H1 (cell line): ENCODE measurements around the gene CCDC141. TPM values are rescaled to one million over a fixed set of nuclear protein-coding genes. Genes with fewer than 3 reads are reported as not detected.
A peak's percentile ranks its signal among the peaks of the same experiment; 100 is the strongest.

Experiments
- CTCF ChIA-PET: fragments of 300-600 bp; sonication (Branson Sonifier 250); formaldehyde crosslinking; loops from one replicate; lab custom pipeline; 2021; ENCODE audit not compliant: partially characterized antibody; lab: Charles Lee
- POLR2A ChIA-PET: fragments of 300-600 bp; sonication (Branson Sonifier 250); formaldehyde crosslinking; loops from one replicate; lab custom pipeline; 2021; ENCODE audit warnings: inconsistent platforms; ENCODE audit not compliant: partially characterized antibody; lab: Charles Lee
- DNase-seq, 2 experiments: peaks; one replicate each; pipeline versions ENCODE4 v3.0.0 to v3.0.0-alpha.2; 2010 to 2022; ENCODE audit warnings: low spot score in 2 of 2, low read depth in 1 of 2, mixed read lengths in 1 of 2
- FAIRE-seq: peaks from 2 replicates; lab custom pipeline; 2011; peaks lifted over from hg19 to GRCh38; lab: Jason Lieb, UNC
- H2AFZ ChIP-seq: 2 replicates; pipeline ENCODE4 v1.8.1; 2012; ENCODE audit warnings: low read length, inconsistent platforms
- H2AK5ac ChIP-seq: 2 replicates; pipeline ENCODE4 v1.6.1; 2013; ENCODE audit warnings: low read depth, low read length
- H2BK120ac ChIP-seq: replicated peaks from 2 replicates; pipeline ENCODE3; 2013; ENCODE audit warnings: low read depth, low read length, inconsistent platforms
- H2BK12ac ChIP-seq: 2 replicates; pipeline ENCODE4 v1.6.1; 2013; ENCODE audit warnings: low read depth, low read length
- H2BK15ac ChIP-seq: 2 replicates; pipeline ENCODE4 v1.6.1; 2013; ENCODE audit warnings: low read length
- H2BK20ac ChIP-seq: 2 replicates; pipeline ENCODE4 v1.6.1; 2013; ENCODE audit warnings: low read length
- H2BK5ac ChIP-seq: 2 replicates; pipeline ENCODE4 v1.6.1; 2013; ENCODE audit warnings: low read depth, low read length
- H3K14ac ChIP-seq: 2 replicates; pipeline ENCODE4 v1.6.1; 2013; ENCODE audit warnings: inconsistent platforms; ENCODE audit not compliant: insufficient read length
- H3K18ac ChIP-seq: 2 replicates; pipeline ENCODE4 v1.6.1; 2013; ENCODE audit warnings: low read length; ENCODE audit errors: extremely low read depth
- H3K23ac ChIP-seq: 2 replicates; pipeline ENCODE4 v1.6.1; 2013; ENCODE audit warnings: inconsistent platforms; ENCODE audit not compliant: insufficient read length
- H3K23me2 ChIP-seq: 2 replicates; pipeline ENCODE4 v1.6.1; 2013; ENCODE audit warnings: low read depth, low read length
- H3K27ac ChIP-seq: 2 replicates; pipeline ENCODE4 v1.6.1; 2011; ENCODE audit warnings: low read depth, low read length, inconsistent platforms
- H3K27me3 ChIP-seq, 4 experiments: replicated peaks in 1 of 4; 1 replicate in 1 of 4; 2 replicates in 3 of 4; pipeline versions ENCODE4 v1.6.1 to v1.8.1; 2011 to 2013; ENCODE audit warnings: low read length in 3 of 4, mild to moderate bottlenecking in 3 of 4, inconsistent platforms in 2 of 4, mixed read lengths in 2 of 4, moderate library complexity in 1 of 4; ENCODE audit not compliant: control insufficient read depth in 3 of 4, insufficient read depth in 3 of 4; ENCODE audit errors: extremely low read depth in 1 of 4
- H3K36me3 ChIP-seq, 4 experiments: 2 replicates each; pipeline versions ENCODE4 v1.6.1 to v1.8.1; 2011 to 2013; ENCODE audit warnings: mild to moderate bottlenecking in 4 of 4, low read length in 3 of 4, moderate library complexity in 2 of 4, control low read depth in 1 of 4, inconsistent platforms in 1 of 4; ENCODE audit not compliant: insufficient read depth in 4 of 4, control insufficient read depth in 2 of 4
- H3K4ac ChIP-seq: replicated peaks from 2 replicates; pipeline ENCODE3; 2013; ENCODE audit warnings: low read length, low read depth, mixed read lengths, inconsistent platforms; ENCODE audit not compliant: insufficient read length
- H3K4me1 ChIP-seq, 4 experiments: replicated peaks in 1 of 4; 1 replicate in 1 of 4; 2 replicates in 3 of 4; pipeline versions ENCODE4 v1.6.1 to v1.8.1; 2011 to 2013; ENCODE audit warnings: low read length in 3 of 4, inconsistent platforms in 2 of 4, mixed read lengths in 1 of 4; ENCODE audit not compliant: insufficient read depth in 4 of 4, control insufficient read depth in 3 of 4
- H3K4me2 ChIP-seq, 2 experiments: 2 replicates each; pipeline versions ENCODE4 v1.6.1 to v1.8.1; 2011 to 2013; ENCODE audit warnings: low read depth in 2 of 2, low read length in 2 of 2, control low read depth in 1 of 2, inconsistent platforms in 1 of 2, mild to moderate bottlenecking in 1 of 2; ENCODE audit not compliant: insufficient read depth in 1 of 2
- H3K4me3 ChIP-seq, 4 experiments: fragments of 200-600, 300-600 bp in 1 of 4; sonication (generic), shearing (Covaris generic), sonication (Bioruptor Twin) in 1 of 4; 2 replicates each; pipeline versions ENCODE4 v1.5.1 to v1.8.1; 2011 to 2016; ENCODE audit warnings: low read length in 4 of 4, low read depth in 3 of 4, control low read depth in 2 of 4, inconsistent platforms in 2 of 4, mild to moderate bottlenecking in 2 of 4, mixed read lengths in 1 of 4, moderate library complexity in 1 of 4; ENCODE audit not compliant: insufficient read depth in 2 of 4; ENCODE audit errors: extremely low read depth in 1 of 4
- H3K56ac ChIP-seq: replicated peaks from 2 replicates; pipeline ENCODE3; 2013; ENCODE audit warnings: low read depth, mild to moderate bottlenecking, mixed read lengths, low read length, inconsistent platforms; ENCODE audit not compliant: insufficient read length
- H3K79me1 ChIP-seq: 2 replicates; pipeline ENCODE4 v1.6.1; 2013; ENCODE audit warnings: low read depth, low read length, control low read depth
- H3K79me2 ChIP-seq, 2 experiments: 2 replicates each; pipeline versions ENCODE4 v1.6.1 to v1.8.1; 2012 to 2013; ENCODE audit warnings: low read length in 2 of 2, mild to moderate bottlenecking in 2 of 2, inconsistent platforms in 1 of 2; ENCODE audit not compliant: insufficient read depth in 2 of 2, control insufficient read depth in 1 of 2
- H3K9ac ChIP-seq, 4 experiments: replicated peaks in 1 of 4; 1 replicate in 1 of 4; 2 replicates in 3 of 4; pipeline versions ENCODE4 v1.6.1 to v1.8.1; 2011 to 2013; ENCODE audit warnings: low read depth in 3 of 4, low read length in 3 of 4, control low read depth in 2 of 4, mild to moderate bottlenecking in 2 of 4, moderate library complexity in 2 of 4, inconsistent platforms in 1 of 4; ENCODE audit errors: extremely low read depth in 1 of 4
- H3K9me3 ChIP-seq, 2 experiments: 2 replicates each; pipeline versions ENCODE4 v1.6.1 to v1.8.1; 2012 to 2013; ENCODE audit warnings: mild to moderate bottlenecking in 2 of 2, moderate library complexity in 2 of 2, control low read depth in 1 of 2, inconsistent platforms in 1 of 2, low read depth in 1 of 2, low read length in 1 of 2, mixed read lengths in 1 of 2; ENCODE audit not compliant: insufficient read depth in 2 of 2
- H4K20me1 ChIP-seq, 2 experiments: replicated peaks in 1 of 2; 2 replicates each; pipeline versions ENCODE3 to v1.8.1; 2011 to 2013; ENCODE audit warnings: inconsistent platforms in 2 of 2, low read length in 2 of 2, mild to moderate bottlenecking in 1 of 2; ENCODE audit not compliant: insufficient read depth in 2 of 2, control insufficient read depth in 1 of 2
- H4K5ac ChIP-seq: 2 replicates; pipeline ENCODE4 v1.6.1; 2013; ENCODE audit warnings: low read length, low read depth, mixed read lengths, inconsistent platforms; ENCODE audit not compliant: insufficient read length
- H4K8ac ChIP-seq: 2 replicates; pipeline ENCODE4 v1.8.0; 2013; ENCODE audit warnings: mild to moderate bottlenecking, moderate library complexity, low read length, inconsistent platforms; ENCODE audit not compliant: insufficient read depth; ENCODE audit errors: extremely low read depth
- H4K91ac ChIP-seq: replicated peaks from 2 replicates; pipeline ENCODE3; 2013; ENCODE audit warnings: low read length, mixed read lengths, inconsistent platforms; ENCODE audit not compliant: insufficient read length
- BACH1 ChIP-seq: IDR thresholded peaks from 2 replicates; pipeline ENCODE4 v1.6.1; 2012; ENCODE audit warnings: low read length, improper control_type of control experiment
- CEBPB ChIP-seq: IDR thresholded peaks from 2 replicates; pipeline ENCODE4 v1.6.1; 2012; ENCODE audit warnings: low read depth, low read length
- CTBP2 ChIP-seq: IDR thresholded peaks from 2 replicates; pipeline ENCODE4 v1.7.0; 2011; ENCODE audit warnings: borderline replicate concordance, mild to moderate bottlenecking, moderate library complexity, mixed read lengths, low read length; ENCODE audit not compliant: insufficient read depth, insufficient read length
- FOSL1 ChIP-seq: IDR thresholded peaks from 2 replicates; pipeline ENCODE4 v1.6.1; 2011; ENCODE audit warnings: mild to moderate bottlenecking, low read depth, low read length, moderate library complexity; ENCODE audit not compliant: insufficient read depth
- KDM1A ChIP-seq: fragments of 200-600, 300-600 bp; sonication (generic); IDR thresholded peaks from 2 replicates; pipeline ENCODE4 v1.7.1; 2016; ENCODE audit warnings: mild to moderate bottlenecking, low read length, borderline replicate concordance
- MAFK ChIP-seq: IDR thresholded peaks from 2 replicates; pipeline ENCODE4 v1.6.1; 2012; ENCODE audit warnings: low read depth, mild to moderate bottlenecking, improper control_type of control experiment, low read length
- RFX5 ChIP-seq: IDR thresholded peaks from 2 replicates; pipeline ENCODE4 v1.6.1; 2011; ENCODE audit warnings: low read depth, low read length, improper control_type of control experiment, borderline replicate concordance
- SP2 ChIP-seq: IDR thresholded peaks from 2 replicates; pipeline ENCODE4 v1.6.1; 2012; ENCODE audit warnings: mild to moderate bottlenecking, low read length, inconsistent platforms
- SRF ChIP-seq: IDR thresholded peaks from 2 replicates; pipeline ENCODE4 v1.6.1; 2011; ENCODE audit warnings: mild to moderate bottlenecking, low read depth, low read length, moderate library complexity
- YY1 ChIP-seq: IDR thresholded peaks from 2 replicates; pipeline ENCODE4 v1.6.1; 2011; ENCODE audit warnings: low read depth, mild to moderate bottlenecking, low read length
- WGBS, 2 experiments: shearing (Covaris generic) in 1 of 2; methylation state at CpG; one replicate each; pipeline versions ENCODE4 v1.1.6 to v1.1.7; 2013 to 2015; ENCODE audit warnings: low lambda C conversion rate in 2 of 2, mixed read lengths in 2 of 2, inconsistent platforms in 1 of 2, low coverage in 1 of 2, missing lambda C conversion rate in 1 of 2; ENCODE audit not compliant: insufficient replicate concordance in 2 of 2, insufficient coverage in 1 of 2, insufficient read length in 1 of 2; ENCODE audit errors: extremely low coverage in 1 of 2, missing lambda C conversion rate in 1 of 2; 5-methylcytosine and 5-hydroxymethylcytosine counted together
- polyA plus RNA-seq, 7 experiments: library from polyadenylated mRNA; depleted of rRNA in 3 of 7; stranded (reverse) in 5 of 7; unstranded in 2 of 7; fragments of >200 nt in 5 of 7; fragments of 200-250 nt in 2 of 7; gene quantifications; 1 replicate in 5 of 7; 2 replicates in 1 of 7; 4 replicates in 1 of 7; pipeline versions ENCODE4 v1.2.1 to v1.2.3, GENCODE V29; 2011 to 2013; ENCODE audit warnings: missing spikeins in 2 of 7, mixed read lengths in 2 of 7
- total RNA-seq: library from RNA; stranded (reverse); fragmentation: NEBNext Ultra II Directional; extraction: Animal tissue kit (Norgen Biotek cat#: 25700); gene quantifications from 2 replicates; pipeline ENCODE4 v1.2.1, GENCODE V29; 2021

CCDC141 gene
- total and polyA plus RNA-seq, 2 of the 8 experiments (the other 6 are each of a cell fraction or from before 2014, with no cell fraction given), result 0.56 to 21.6 TPM

DNA sequence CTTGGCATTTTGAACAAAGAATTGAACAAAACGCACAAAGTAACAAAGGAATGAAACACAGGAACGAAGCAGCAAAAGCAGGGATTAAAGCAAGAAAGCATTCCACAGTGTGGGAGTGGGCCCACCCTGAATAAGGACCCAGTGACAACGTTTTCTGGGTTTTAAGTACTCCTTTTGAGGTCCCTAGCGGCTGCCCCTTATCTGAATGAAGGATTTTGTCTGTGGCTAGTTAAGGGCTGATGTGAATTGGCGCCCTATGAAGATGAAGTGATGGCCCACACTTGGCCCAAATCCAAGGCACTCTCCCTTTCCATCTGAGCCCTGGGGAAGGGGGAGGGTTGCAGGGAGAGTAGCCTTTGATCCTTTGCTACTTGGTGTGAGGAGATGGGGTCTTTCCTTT is 7.8 kb upstream of the CCDC141 start:
- ChIA-PET CTCF (interaction anchor here (0.9 to 2.3 kb wide), 3 partner anchors 14 to 144 kb away, joined by 3 to 6 read pairs (median 6); no protein-coding TSS in a partner anchor), POLR2A (no interaction called here)
- no peak overlapping the region for H4K5ac ChIP-seq
- H3K14ac ChIP-seq, result no peak overlapping the region
- H3K4ac ChIP-seq, result no peak overlapping the region
- no peak for FAIRE-seq
- no peaks in the 10 kb centered on the region for H3K27me3 ChIP-seq
- H3K18ac ChIP-seq, result 0 out of 2 replicates have a peak overlapping the region, but pooled peaks have one; percentile 11
- H2BK120ac ChIP-seq, result peak overlapping the region; percentile 55
- no peaks in the 10 kb centered on the region for H3K36me3 ChIP-seq
- peak overlapping the region; percentile 82; the same call in 1 of the 2 replicates for H2BK20ac ChIP-seq
- H3K27ac ChIP-seq, result no peak overlapping the region; the same call in 1 of the 2 replicates
- no peaks in the 10 kb centered on the region for H3K9me3 ChIP-seq
- H3K56ac ChIP-seq, result no peak overlapping the region
- no peak overlapping the region for H3K4me3 ChIP-seq
- H3K4me2 ChIP-seq, result 0 out of 4 replicates have a peak overlapping the region, but pooled peaks of 1 of the 2 experiments have one; percentile 16
- TF ChIP-seq SRF, result no peak
- TF ChIP-seq MAFK, result no peak
- no peak for TF ChIP-seq SP2
- TF ChIP-seq KDM1A, result no peak
- no peak for TF ChIP-seq RFX5
- no peak for TF ChIP-seq CTBP2
- no peak for TF ChIP-seq FOSL1
- TF ChIP-seq BACH1, result no peak
- no peak for TF ChIP-seq CEBPB
- TF ChIP-seq YY1, result no peak
- no peak overlapping the region for H3K23ac ChIP-seq
- peak overlapping the region; percentile 91; the same call in 1 of the 2 replicates for H2BK5ac ChIP-seq
- peaks cover 0 to 7% (median 5%) of the 10 kb centered on the region in 4 experiments; a peak in 2 of 7 replicates for H3K4me1 ChIP-seq
- 90% methylated on average over 5 of the region's 5 CpGs; no CpG with 5 or more reads in 1 of the 2 experiments for WGBS, 2 experiments
- H3K79me2 ChIP-seq, result no peaks in the 10 kb centered on the region
- H4K20me1 ChIP-seq, result no peaks in the 10 kb centered on the region
- no peaks in the 10 kb centered on the region for H3K23me2 ChIP-seq
- no peak overlapping the region for H3K9ac ChIP-seq
- no peak for DNase-seq
- no peak overlapping the region for H4K91ac ChIP-seq
- peak overlapping the region; percentile 13; the same call in 1 of the 2 replicates for H2BK12ac ChIP-seq
- H2BK15ac ChIP-seq, result peak overlapping the region; percentile 46; the same call in 1 of the 2 replicates
- H2AFZ ChIP-seq, result peak overlapping the region; percentile 50; the same call in 1 of the 2 replicates
- no peak overlapping the region for H4K8ac ChIP-seq
- H3K79me1 ChIP-seq, result no peaks in the 10 kb centered on the region
- no peak overlapping the region for H2AK5ac ChIP-seq
